ENCODE measurements around the gene SHROOM3.

Gene SHROOM3

DNA sequence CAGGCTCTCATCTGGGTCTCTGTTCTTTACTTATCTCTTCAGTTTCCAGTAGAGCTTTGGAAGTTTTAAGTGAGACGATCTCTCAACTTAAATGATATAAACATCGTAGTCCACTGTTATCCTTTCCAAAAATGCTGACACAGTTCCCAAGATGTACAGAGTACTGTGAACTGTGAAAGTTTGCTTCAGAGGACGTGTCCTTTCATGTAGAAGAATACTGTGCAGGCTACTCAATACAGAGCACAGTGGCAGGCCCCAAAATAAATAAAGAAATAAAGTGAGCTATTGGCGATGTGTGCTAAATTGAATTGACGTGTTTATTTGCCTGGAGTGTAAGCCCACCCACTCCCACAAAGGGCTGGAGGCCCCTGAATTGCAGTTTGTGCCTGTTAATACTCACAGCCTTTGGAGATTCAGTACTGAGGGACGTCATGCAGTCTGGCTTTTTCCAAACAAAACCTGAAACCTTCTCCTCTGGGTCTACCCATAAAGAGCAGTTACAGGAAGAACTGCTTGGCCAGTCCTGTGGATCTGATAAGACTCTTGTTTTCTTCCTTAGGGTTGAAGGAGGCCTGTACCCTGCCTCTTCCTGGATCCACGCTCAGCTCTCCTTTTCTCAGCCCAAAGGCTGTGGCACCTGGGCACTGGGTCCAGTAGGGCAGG lies 396.8 kb downstream of the SHROOM3 start:
- no peaks in the 10 kb centered on the region for H3K27me3 ChIP-seq
- no peaks in the 10 kb centered on the region for H3K36me3 ChIP-seq
- TF ChIP-seq CTCF (IDR thresholded peaks at IDR 0.05), result no peak
- H3K4me3 ChIP-seq (ENCODE audit: low read depth in 1 of 2, low read length in 1 of 2), result no peak overlapping the region
- H3K27ac ChIP-seq, result no peak overlapping the region
- no peaks in the 10 kb centered on the region for H3K4me1 ChIP-seq (ENCODE audit: control insufficient read depth in 1 of 2, insufficient read depth in 1 of 2, low read depth in 1 of 2, low read length in 1 of 2)
- no peaks in the 10 kb centered on the region for H3K9me3 ChIP-seq
